Central memory CD4-positive, alpha-beta T cell (primary cell): ENCODE results near the gene ZSWIM1.
A peak's percentile ranks its signal among the peaks of the same experiment; 100 is the strongest.
"Not testable (repeated sequence)": the region's sequence is repeated elsewhere in the genome, so short reads cannot be mapped to it uniquely, and the experiment has no call there.

ENCODE experiments used
- DNase-seq: peaks from one replicate; pipeline ENCODE4 v3.0.0; 2022

Gene ZSWIM1

GRCh38 chr20:45909817-45910669 lies 29.0 kb downstream of the ZSWIM1 start:
- DNase-seq: no peak

- peak; percentile 74 for DNase-seq
Measured at GRCh38 chr20:45910670-45911485, 29.9 kb downstream of the ZSWIM1 start.

- DNase-seq: peak; percentile 32
Measured at GRCh38 chr20:45911486-45912343, 30.7 kb downstream of the ZSWIM1 start, which contains the start of gene PLTP. Gene PLTP, minus strand, starts transcription at chr20:45912155. Its CDS starts 703 bp downstream, at chr20:45911452.

- no peak for DNase-seq
Measured at GRCh38 chr20:45912344-45912682, 31.3 kb downstream of the ZSWIM1 start.

- no peak for DNase-seq
Measured at GRCh38 chr20:45913116-45913515, 32.1 kb downstream of the ZSWIM1 start.

- no peak for DNase-seq
Measured at GRCh38 chr20:45917790-45918141, 36.7 kb downstream of the ZSWIM1 start.

GRCh38 chr20:45918182-45918737 lies 37.2 kb downstream of the ZSWIM1 start:
- no peak for DNase-seq

GRCh38 chr20:45918779-45919537 lies 37.9 kb downstream of the ZSWIM1 start:
- no peak for DNase-seq

- DNase-seq: no peak
Measured at GRCh38 chr20:45919542-45920399, 38.7 kb downstream of the ZSWIM1 start.

- no peak for DNase-seq
Measured at GRCh38 chr20:45920462-45921336, 39.7 kb downstream of the ZSWIM1 start.

GRCh38 chr20:45921337-45922189 lies 40.5 kb downstream of the ZSWIM1 start:
- no peak for DNase-seq

GRCh38 chr20:45924391-45925261 lies 43.6 kb downstream of the ZSWIM1 start:
- DNase-seq: no peak

- no peak for DNase-seq
Measured at GRCh38 chr20:45925821-45926506, 44.9 kb downstream of the ZSWIM1 start.

- no peak for DNase-seq
Measured at GRCh38 chr20:45926731-45927070, 45.7 kb downstream of the ZSWIM1 start.

- DNase-seq: no peak
Measured at GRCh38 chr20:45927071-45927878, 46.2 kb downstream of the ZSWIM1 start.

GRCh38 chr20:45931680-45932079 lies 50.7 kb downstream of the ZSWIM1 start:
- DNase-seq: not testable (repeated sequence)
